ENCODE results near the gene TECPR2.

GRCh38 chr14:102377696-102378095 lies 15.0 kb downstream of the TECPR2 start:
- TF ChIP-seq POLR2A (IDR thresholded peaks at IDR 0.05) (no peak), CTCF (IDR thresholded peaks at IDR 0.05) (no peak)
